ENCODE measurements around the gene PPEF1. TPM values are rescaled to one million over a fixed set of nuclear protein-coding genes. Genes with fewer than 3 reads are reported as not detected.

Gene PPEF1
- total RNA-seq, 1 experiment from 2014 or later, result 0.52 TPM

DNA sequence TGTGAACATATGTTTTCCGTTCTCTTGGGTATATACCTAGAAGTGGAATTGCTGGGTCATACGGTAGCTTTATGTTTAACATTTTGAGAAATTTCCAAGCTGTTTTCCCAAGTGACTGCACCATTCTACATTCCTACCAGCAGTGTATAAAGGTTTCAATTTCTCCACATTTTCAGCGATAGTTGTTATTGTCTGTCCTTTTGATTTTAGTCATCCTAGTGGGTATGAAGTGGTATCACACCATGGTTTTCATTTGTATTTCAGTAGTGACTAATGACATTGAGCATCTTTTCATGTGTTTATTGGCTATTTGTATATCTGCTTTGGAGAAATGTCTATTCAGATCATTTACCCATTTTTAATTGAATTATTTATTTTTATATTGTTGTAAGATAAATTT is 2.4 kb downstream of the PPEF1 start:
- H3K9me3 Mint-ChIP-seq, result peaks cover 58 to 64% of the 10 kb centered on the region in 2 experiments
- no peaks in the 10 kb centered on the region for H3K79me1 ChIP-seq (ENCODE audit: insufficient read depth, low read depth, low read length, poor library complexity, severe bottlenecking)
- peaks cover 2% of the 10 kb centered on the region; the same call in 1 of the 2 replicates for H3K27me3 Mint-ChIP-seq (ENCODE audit: low read depth)
- H2BK12ac ChIP-seq (ENCODE audit: insufficient read length, low read depth, low read length), result no peak overlapping the region
- no peak overlapping the region for H3K56ac ChIP-seq (ENCODE audit: insufficient read length, low read depth, low read length)
- no peak overlapping the region for H3K4me2 ChIP-seq (ENCODE audit: insufficient read depth, insufficient read length, low read length)
- no CpG with 5 or more reads among the region's 3 CpGs for WGBS (ENCODE audit: extremely low coverage, insufficient read length, low lambda C conversion rate)
- H3K18ac ChIP-seq (ENCODE audit: insufficient read length, low read depth, low read length), result no peak overlapping the region
- H4K5ac ChIP-seq (ENCODE audit: insufficient read length, low read depth, low read length), result no peak overlapping the region
- H3K4me1 Mint-ChIP-seq, result no peaks in the 10 kb centered on the region
- DNase-seq, result no peak
- H3K23me2 ChIP-seq (ENCODE audit: insufficient read length, low read depth, low read length, poor library complexity, severe bottlenecking), result no peaks in the 10 kb centered on the region
- H3K4me1 ChIP-seq (ENCODE audit: insufficient read depth, low read length), result no peaks in the 10 kb centered on the region
- H3K14ac ChIP-seq (ENCODE audit: insufficient read depth, low read length), result no peak overlapping the region
- H2BK5ac ChIP-seq (ENCODE audit: insufficient read length, low read length), result no peak overlapping the region
- no peak overlapping the region for H3K27ac Mint-ChIP-seq
- TF ChIP-seq, protein P1, sequence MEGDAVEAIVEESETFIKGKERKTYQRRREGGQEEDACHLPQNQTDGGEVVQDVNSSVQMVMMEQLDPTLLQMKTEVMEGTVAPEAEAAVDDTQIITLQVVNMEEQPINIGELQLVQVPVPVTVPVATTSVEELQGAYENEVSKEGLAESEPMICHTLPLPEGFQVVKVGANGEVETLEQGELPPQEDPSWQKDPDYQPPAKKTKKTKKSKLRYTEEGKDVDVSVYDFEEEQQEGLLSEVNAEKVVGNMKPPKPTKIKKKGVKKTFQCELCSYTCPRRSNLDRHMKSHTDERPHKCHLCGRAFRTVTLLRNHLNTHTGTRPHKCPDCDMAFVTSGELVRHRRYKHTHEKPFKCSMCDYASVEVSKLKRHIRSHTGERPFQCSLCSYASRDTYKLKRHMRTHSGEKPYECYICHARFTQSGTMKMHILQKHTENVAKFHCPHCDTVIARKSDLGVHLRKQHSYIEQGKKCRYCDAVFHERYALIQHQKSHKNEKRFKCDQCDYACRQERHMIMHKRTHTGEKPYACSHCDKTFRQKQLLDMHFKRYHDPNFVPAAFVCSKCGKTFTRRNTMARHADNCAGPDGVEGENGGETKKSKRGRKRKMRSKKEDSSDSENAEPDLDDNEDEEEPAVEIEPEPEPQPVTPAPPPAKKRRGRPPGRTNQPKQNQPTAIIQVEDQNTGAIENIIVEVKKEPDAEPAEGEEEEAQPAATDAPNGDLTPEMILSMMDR (conservative IDR thresholded peaks at IDR 0.05), result 0 out of 3 replicates have a peak, but pooled peaks have one; percentile 20
- no peaks in the 10 kb centered on the region for H3K79me2 ChIP-seq (ENCODE audit: insufficient read depth, low read length)
- no peak overlapping the region for H3K4me3 Mint-ChIP-seq
- H4K91ac ChIP-seq (ENCODE audit: insufficient read length, low read depth, low read length), result no peak overlapping the region
- H3K23ac ChIP-seq (ENCODE audit: insufficient read length, low read depth, low read length), result no peak overlapping the region
- H2BK20ac ChIP-seq (ENCODE audit: low read depth, low read length, poor library complexity, severe bottlenecking), result no peak overlapping the region
- H2AK5ac ChIP-seq (ENCODE audit: insufficient read length, low read length), result no peak overlapping the region
- H3K27me3 ChIP-seq (ENCODE audit: insufficient read depth, low read length), result no peaks in the 10 kb centered on the region
- no peak overlapping the region for H3T11ph ChIP-seq (ENCODE audit: low read length)
- no peak overlapping the region for H4K8ac ChIP-seq (replicated peaks; ENCODE audit: insufficient read length, low read depth, low read length)
- H3K9ac ChIP-seq (ENCODE audit: extremely low read depth, insufficient read length, low read length), result no peak overlapping the region
- H2BK15ac ChIP-seq (ENCODE audit: low read depth, low read length), result no peak overlapping the region
- H3K36me3 Mint-ChIP-seq (ENCODE audit: insufficient read depth in 1 of 3, low read depth in 3 of 3), result peaks cover 0 to 3% (median 1%) of the 10 kb centered on the region in 3 experiments; a peak in 2 of 7 replicates
- H4K20me1 ChIP-seq (ENCODE audit: control insufficient read depth, insufficient read depth, insufficient read length), result no peaks in the 10 kb centered on the region
- H3K9me3 ChIP-seq (ENCODE audit: control insufficient read depth, low read depth, low read length), result peaks cover 5% of the 10 kb centered on the region
- no peak overlapping the region for H2BK120ac ChIP-seq (ENCODE audit: low read depth, low read length, poor library complexity, severe bottlenecking)
- no peak overlapping the region for H3K27ac ChIP-seq (ENCODE audit: insufficient read length, low read depth, low read length)
- no peak overlapping the region for H3K4ac ChIP-seq (ENCODE audit: low read depth, low read length)
- H2AFZ ChIP-seq (ENCODE audit: low read length), result no peak overlapping the region

All from H9 (cell line).